TTC549 (cell line): ENCODE results near the gene FBXL7.

Source experiments
- FAIRE-seq: peaks from 2 replicates; lab custom pipeline; 2012; peaks lifted over from hg19 to GRCh38; lab: Jason Lieb, UNC

The FBXL7 gene

DNA sequence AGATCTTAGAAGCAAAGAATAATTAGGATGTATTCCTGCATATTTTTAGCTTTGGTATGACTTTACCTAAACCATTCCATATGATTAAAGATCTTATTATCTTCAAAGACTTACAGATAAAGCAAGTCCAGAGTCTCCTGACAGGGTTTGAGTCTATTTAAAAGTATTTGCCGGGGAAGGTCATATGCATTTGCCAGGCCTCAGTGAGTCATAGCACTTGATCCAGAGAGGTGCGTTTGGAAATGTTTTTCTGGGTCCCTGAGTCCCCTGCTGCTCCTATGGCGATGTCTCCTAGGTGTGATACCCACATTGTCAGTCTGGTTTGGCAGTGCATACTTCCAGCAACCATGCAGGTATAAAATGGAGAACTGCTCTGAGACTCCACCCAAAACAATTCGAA is 217.0 kb downstream of the FBXL7 start:
- FAIRE-seq = no peak

- no peak for FAIRE-seq
Observed at GRCh38 chr5:15718421-15719179, 218.6 kb downstream of the FBXL7 start.

DNA sequence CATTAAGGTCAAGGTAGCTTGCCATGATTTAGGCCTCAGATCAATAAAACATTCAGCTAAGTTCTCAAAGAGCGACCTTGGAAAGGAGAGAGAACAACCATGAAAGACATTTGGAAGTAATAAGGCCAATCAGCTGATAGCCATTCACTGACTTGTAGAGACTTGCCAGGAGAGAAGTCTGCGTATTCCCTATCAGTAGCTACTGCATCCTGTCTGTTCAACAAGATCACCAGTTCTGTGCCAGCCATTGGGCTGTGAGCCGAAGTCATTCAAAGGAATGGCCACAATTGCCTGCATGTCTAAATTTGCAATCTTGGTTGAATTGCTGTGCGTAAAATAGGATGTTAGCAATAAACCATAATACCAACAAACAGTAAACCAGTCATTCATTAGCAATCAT is 219.8 kb downstream of the FBXL7 start:
- no peak for FAIRE-seq

DNA sequence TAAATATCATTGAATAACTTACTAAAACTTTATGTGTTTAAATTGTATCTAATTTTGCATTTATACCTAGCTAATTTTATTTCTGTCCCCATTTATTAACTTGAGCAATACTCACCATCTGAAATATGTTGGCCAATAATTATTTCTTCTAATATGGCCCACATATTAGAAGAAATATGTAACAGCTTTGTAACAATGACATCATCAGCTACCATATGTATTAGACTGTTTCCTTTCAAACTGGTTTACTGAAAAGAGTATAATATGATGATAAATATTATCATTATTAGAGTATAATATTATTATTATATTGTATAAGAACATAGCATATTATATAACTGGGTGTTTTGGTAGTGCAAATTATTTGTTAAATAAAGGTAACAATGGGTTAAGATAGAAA is 220.5 kb downstream of the FBXL7 start:
- FAIRE-seq = no peak

DNA sequence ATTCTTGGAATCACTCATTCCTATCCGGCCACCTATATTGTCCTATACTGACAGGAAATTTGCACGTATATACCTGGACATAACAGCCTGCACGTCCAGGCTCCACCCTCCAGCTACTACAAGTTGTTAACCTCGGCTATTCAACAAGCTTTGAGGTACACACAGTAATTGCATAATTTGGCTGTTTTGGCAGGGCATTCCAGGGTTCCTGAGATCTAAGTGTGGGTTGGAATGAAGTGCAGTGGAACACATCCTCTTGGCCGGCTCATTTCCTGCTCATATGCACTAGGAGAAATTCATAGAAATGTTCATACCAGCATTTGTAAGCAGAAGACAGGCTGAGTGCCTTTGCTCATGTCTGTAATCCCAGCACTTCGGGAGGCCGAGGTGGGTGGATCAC is 222.3 kb downstream of the FBXL7 start:
- no peak for FAIRE-seq

- no peak for FAIRE-seq
Observed at GRCh38 chr5:15727375-15727774, 227.4 kb downstream of the FBXL7 start.

DNA sequence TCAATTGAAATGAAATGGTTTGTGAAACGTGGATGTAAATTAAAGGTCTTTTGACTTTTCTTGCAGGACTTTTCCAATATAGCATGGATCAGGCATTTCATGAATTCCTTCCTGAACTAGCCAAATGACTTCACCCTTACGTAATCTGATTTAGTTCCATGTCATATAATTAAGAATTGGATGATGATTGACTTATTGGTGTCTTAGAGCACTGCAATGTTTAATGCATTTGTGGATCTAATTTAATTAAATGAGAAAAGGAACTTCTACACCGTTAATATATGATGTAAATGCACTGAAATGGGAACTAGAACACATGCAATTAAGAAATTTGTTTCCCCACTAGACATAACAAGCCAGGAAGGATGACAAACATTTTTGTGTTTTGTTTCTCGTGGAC is 228.8 kb downstream of the FBXL7 start:
- no peak for FAIRE-seq

- FAIRE-seq = no peak
Observed at GRCh38 chr5:15731699-15732098, 231.7 kb downstream of the FBXL7 start.

- no peak for FAIRE-seq
Observed at GRCh38 chr5:15734058-15734457, 234.1 kb downstream of the FBXL7 start.

DNA sequence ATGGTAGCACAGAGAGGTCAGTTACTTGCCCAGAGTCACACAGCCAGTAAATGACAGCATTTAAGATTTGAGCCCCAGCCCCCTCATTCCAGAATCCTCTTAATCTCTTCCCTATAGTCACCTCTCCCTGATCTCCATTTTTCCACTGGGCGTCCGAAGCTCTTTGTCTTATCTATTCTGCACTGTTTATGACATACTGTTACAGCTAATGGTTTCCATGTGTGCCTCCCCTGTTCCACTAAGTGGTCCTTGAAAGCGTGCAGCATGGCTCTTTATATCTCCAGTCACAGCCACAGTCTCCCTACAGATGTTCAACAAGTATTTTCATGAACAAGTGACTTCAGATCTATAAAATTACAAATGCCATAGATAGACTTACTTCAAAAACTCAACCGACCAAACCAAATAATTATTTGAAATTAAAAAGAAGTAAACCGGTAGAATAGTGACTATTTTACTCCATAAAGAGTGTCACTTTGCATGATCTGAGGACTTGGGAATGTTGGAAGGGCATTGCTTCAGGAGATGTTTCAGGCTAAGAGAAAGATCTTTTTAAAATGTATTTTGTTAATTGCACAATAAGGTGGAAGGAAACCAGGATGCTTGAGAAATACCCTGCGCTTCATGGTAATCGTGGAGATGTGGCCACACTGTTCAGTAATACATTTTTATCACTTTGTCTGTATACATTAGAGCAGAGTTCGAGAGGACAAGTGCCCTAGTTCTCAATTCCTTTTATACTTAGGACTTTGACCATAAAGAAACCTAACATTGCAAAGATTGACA is 237.2 kb downstream of the FBXL7 start:
- FAIRE-seq = no peak

- FAIRE-seq = no peak
Observed at GRCh38 chr5:15737871-15738664, 238.1 kb downstream of the FBXL7 start.

- FAIRE-seq = no peak
Observed at GRCh38 chr5:15740383-15740782, 240.4 kb downstream of the FBXL7 start.

- no peak for FAIRE-seq
Observed at GRCh38 chr5:15741591-15741990, 241.6 kb downstream of the FBXL7 start.

DNA sequence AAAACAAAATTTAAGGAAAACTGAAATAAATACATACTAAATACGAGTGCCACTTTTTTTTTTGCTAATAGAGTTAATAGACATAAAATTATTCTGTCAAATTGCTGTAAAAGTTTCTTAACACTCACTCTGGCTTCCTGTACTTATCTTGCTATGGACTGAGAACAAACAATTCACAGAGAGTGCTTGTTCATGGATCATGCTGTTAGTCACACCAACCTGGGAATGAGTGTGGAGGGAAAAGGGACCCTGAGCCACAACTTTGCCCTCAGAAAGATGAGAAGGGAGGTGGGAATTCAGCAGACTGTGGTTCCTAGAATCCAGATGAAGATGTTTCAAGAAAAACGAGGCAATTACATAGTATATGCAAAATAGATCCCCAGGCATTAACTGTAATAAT is 246.9 kb downstream of the FBXL7 start:
- FAIRE-seq = no peak

DNA sequence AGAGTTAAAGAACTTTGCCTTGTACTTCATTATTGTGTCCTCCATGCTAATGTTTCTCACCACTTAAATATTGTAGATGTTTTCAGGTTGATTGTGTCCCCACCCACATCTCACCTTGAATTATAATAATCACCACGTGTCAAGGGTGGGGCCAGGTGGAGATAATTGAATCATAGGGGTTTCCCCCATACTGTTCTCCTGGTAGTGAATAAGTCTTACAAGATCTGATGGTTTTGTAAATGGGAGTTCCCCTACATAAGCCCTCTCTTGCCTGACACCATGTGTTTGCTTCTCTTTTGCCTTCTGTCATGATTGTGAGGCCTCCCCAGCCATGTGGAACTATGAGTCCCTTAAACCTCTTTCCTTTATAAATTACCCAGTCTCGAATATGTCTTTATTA is 248.3 kb downstream of the FBXL7 start:
- FAIRE-seq = no peak

DNA sequence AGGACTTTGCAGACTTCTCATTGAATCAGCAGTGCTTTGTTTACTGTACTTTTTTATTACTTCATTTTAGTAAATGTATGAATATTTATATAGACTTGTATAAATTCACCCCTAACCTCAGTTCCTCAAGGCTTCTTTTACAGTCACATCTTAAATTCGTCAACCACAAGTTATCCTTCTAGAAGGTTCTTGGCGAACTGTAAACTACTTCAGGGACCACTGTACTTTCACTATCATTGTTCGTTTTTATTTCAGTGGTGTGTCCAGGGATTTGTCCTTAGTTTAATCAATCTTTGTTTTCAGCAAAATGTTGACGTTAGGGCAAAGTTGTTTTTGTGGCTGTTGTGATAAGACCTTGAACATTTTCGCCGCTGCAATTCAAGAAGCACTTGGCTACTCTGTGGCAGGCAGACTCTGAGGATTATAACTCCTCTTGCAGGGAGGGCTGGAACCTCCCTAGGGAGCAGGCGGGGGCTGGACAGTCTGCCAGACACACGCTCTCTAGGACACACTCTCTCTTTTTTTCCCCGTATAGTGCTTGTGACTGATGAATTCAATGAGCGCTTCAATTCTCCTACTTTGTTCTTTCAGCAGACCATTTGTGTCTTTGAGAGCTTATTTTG is 252.8 kb downstream of the FBXL7 start:
- FAIRE-seq = no peak

DNA sequence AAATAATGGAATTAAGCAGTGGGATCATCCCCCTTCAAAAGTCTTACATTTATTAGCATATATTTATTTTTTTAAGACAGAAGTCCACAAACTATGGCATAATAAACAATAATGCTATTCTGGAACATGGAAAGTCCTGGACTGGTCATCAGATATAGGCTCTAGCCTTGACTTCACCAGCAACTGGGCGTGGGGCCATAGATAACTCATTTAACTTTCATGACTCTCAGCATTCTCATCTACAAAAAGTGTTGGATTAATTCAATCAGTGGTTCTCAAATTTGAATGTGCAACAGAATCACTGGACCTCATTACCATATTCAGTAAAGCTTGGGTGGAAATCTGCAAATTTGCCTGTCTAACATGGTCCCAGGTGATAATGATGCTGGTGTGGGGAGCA is 253.8 kb downstream of the FBXL7 start:
- no peak for FAIRE-seq

DNA sequence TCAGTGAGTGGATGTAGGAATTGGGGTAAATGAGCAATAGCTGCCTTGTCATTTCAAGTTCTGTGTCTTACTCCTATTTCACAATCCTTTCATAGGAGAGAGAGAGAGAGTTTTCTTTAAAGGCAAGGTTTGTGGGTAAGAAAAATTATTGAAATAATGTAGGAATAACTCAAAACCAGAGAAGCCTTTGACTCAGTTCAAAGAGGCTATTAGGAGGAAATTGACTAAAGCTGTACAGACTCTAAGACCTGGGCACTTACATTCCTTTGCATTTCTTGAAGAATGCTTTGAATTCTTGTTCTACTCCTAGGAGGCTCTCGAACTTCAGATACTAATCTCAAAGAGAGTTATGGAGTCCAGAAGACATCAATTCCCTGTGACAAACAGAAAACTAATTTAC is 257.1 kb downstream of the FBXL7 start:
- FAIRE-seq = no peak

DNA sequence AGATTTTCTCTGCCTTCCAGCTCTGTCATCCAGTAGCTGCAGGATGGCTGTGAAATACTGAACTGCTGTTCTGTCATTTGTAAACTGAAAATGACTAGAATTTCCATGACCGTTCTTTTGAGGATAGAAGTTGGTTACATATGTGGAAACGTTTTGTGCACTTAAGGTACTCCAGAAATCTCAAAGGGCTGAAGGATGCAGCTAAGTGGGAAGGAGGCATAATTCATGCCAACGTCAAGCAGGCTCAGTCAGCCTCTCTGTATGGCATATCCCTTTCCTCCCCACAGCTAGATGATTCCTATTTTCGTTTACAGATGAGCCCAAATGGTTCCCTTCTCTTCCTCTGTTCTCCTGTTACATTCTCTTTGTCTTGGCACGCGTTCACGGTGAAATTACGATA is 257.6 kb downstream of the FBXL7 start:
- no peak for FAIRE-seq

GRCh38 chr5:15762668-15763067 is 262.7 kb downstream of the FBXL7 start:
- no peak for FAIRE-seq

DNA sequence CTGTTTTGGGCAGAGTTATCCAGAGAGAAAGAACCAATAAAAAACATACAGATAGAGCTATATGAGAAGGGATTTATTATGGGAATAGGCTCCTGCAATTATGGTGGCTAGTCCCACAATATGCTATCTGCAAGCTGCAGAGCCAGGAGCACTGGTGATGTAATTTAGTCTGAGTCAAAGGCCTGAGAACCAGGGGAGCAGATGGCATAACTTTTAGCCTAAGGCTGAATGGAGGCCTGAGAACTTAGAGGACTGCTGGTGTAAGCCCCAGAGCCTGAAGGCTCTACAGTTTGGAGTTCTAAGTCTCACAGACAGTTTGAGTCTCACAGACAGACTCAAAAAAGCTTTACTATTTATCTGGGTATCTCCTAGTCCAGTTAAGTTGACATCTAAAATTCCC is 263.8 kb downstream of the FBXL7 start:
- no peak for FAIRE-seq

DNA sequence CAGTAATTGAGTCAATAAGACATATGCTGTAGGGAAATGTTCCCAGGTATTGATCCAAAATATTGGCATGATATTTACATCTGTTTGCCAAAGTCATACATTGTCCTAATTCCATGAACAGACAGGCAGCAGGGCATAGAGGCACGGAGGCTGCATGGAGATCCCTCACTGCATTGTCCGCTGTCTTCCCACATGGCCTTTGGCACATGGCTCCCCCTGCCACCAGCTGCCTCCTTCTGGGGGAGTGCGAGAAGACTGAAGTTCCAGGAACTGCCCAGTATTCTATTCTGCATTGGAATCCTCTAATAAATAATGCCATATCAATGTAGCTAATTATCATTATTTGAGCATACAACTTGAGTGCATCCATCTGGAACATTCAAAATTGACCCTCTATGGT is 269.0 kb downstream of the FBXL7 start:
- FAIRE-seq = no peak

GRCh38 chr5:15772131-15772530 is 272.2 kb downstream of the FBXL7 start:
- no peak for FAIRE-seq
